Measurements from ENCODE around the gene SGMS1.

GRCh38 chr10:50528206-50528605, 95.5 kb downstream of the SGMS1 start:
- TF ChIP-seq CTCF (IDR thresholded peaks at IDR 0.05; ENCODE audit: insufficient read depth, low read length, poor library complexity, severe bottlenecking) = no peak
- no peak for TF ChIP-seq EZH2phosphoT487 (conservative IDR thresholded peaks at IDR 0.05; ENCODE audit: low read length)
